ENCODE data around the gene CRACR2B. TPM values are rescaled to one million over a fixed set of nuclear protein-coding genes. Genes with fewer than 3 reads are reported as not detected.

The CRACR2B gene
- total RNA-seq, 1 experiment from 2014 or later = 11.8 TPM

DNA sequence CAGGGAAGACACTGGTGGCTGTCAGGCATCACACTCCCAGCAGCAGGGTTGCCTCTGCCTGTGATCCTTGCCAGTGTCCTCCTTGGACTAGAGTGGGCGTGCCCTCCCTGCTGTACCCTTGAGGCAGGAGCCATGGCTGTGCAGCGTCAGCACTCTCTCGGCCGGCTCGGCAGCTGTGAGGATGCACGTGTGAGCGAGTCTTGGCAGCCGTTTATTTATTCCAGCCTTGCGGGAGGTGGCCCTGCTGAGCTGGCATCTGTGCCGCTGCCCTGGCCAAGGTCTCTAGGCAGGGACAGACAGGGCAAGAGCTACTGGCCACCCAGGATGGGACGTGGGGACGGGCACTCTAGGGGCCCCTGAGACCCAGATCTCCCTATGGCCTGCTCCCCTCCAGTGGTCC lies 48.8 kb downstream of the CRACR2B start:
- Histone ChIP-seq H3K27me3 (ENCODE audit: insufficient read depth, low read length) (no peaks in the 10 kb centered on the region), H3K27ac (ENCODE audit: low read depth, low read length) (no peak overlapping the region), H3K4me3 (replicated peaks in 1 of 2; ENCODE audit: low read depth in 1 of 2, low read length in 2 of 2) (no peak overlapping the region), H4K20me1 (ENCODE audit: insufficient read depth) (no peaks in the 10 kb centered on the region), H3K36me3 (ENCODE audit: control insufficient read depth in 1 of 2, insufficient read depth in 2 of 2, low read length in 2 of 2) (peaks cover 0 to 3% of the 10 kb centered on the region in 2 experiments; a peak in 2 of 4 replicates), H3K9ac (ENCODE audit: low read length) (no peak overlapping the region), H3K9me3 (ENCODE audit: control insufficient read depth in 1 of 2, insufficient read depth in 1 of 2, low read depth in 1 of 2, low read length in 2 of 2) (no peaks in the 10 kb centered on the region), H3K79me2 (ENCODE audit: insufficient read depth, low read length) (no peaks in the 10 kb centered on the region), H3K4me2 (ENCODE audit: low read length) (no peak overlapping the region), H3K9me2 (ENCODE audit: insufficient read depth) (no peaks in the 10 kb centered on the region), H2AFZ (ENCODE audit: low read depth, low read length, poor library complexity, severe bottlenecking) (no peak overlapping the region), H3K4me1 (ENCODE audit: control insufficient read depth in 1 of 2, insufficient read depth in 2 of 2, low read length in 2 of 2) (peaks cover 2 to 24% of the 10 kb centered on the region in 2 experiments; a peak in 3 of 4 replicates)
- CTCF ChIA-PET = no interaction called here
- DNase-seq (ENCODE audit: low read depth, low spot score) = no peak
- no peak for ATAC-seq
- no TSS peak for BruUV-seq (replicated peaks)
- no peak for TF ChIP-seq FOSL1 (IDR thresholded peaks at IDR 0.05; ENCODE audit: low read depth)
- RAD21 ChIA-PET (ENCODE audit: low non-redundant PET in 1 of 2, low total read pairs in 2 of 2, uncharacterized antibody in 2 of 2, unreplicated experiment in 2 of 2) = no interaction called here
- intact Hi-C loops (cut with micrococcal nuclease) = loop anchor here (10.0 kb wide), 1 partner anchor 178 kb away; no protein-coding TSS in a partner anchor
- POLR2A ChIA-PET = no interaction called here

DNA sequence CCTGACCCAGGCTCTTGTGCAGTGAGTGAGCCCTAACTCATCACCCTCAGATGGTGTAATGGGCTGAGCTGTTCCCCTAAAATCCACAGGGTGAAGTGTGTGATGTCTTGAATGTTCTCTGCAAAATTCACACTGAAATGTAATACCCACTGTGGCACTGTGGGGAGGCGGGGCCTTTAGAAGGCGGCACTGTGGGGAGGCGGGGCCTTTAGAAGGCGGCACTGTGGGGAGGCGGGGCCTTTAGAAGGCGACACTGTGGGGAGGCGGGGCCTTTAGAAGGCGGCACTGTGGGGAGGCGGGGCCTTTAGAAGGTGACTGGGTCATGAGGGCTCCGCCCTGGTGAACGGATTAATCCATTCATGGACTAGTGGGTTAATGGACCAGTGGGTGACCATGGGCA lies 49.8 kb downstream of the CRACR2B start:
- Histone ChIP-seq H3K9ac (ENCODE audit: low read length) (no peak overlapping the region), H3K9me2 (ENCODE audit: insufficient read depth) (no peaks in the 10 kb centered on the region), H2AFZ (ENCODE audit: low read depth, low read length, poor library complexity, severe bottlenecking) (no peak overlapping the region), H3K4me3 (replicated peaks in 1 of 2; ENCODE audit: low read depth in 1 of 2, low read length in 2 of 2) (no peak overlapping the region), H3K27ac (ENCODE audit: low read depth, low read length) (no peak overlapping the region; the same call in 1 of the 2 replicates), H3K9me3 (ENCODE audit: control insufficient read depth in 1 of 2, insufficient read depth in 1 of 2, low read depth in 1 of 2, low read length in 2 of 2) (no peaks in the 10 kb centered on the region), H3K4me1 (ENCODE audit: control insufficient read depth in 1 of 2, insufficient read depth in 2 of 2, low read length in 2 of 2) (peaks cover 2 to 14% of the 10 kb centered on the region in 2 experiments; a peak in 2 of 4 replicates), H3K27me3 (ENCODE audit: insufficient read depth, low read length) (no peaks in the 10 kb centered on the region), H4K20me1 (ENCODE audit: insufficient read depth) (no peaks in the 10 kb centered on the region), H3K4me2 (ENCODE audit: low read length) (0 out of 2 replicates have a peak overlapping the region, but pooled peaks have one; percentile 9), H3K79me2 (ENCODE audit: insufficient read depth, low read length) (no peaks in the 10 kb centered on the region), H3K36me3 (ENCODE audit: control insufficient read depth in 1 of 2, insufficient read depth in 2 of 2, low read length in 2 of 2) (peaks cover 0 to 3% of the 10 kb centered on the region in 2 experiments; a peak in 2 of 4 replicates)
- no TSS peak for BruUV-seq (replicated peaks)
- intact Hi-C loops (cut with micrococcal nuclease) = loop anchor here (10.0 kb wide), 1 partner anchor 177 kb away; no protein-coding TSS in a partner anchor
- ChIA-PET CTCF (no interaction called here), POLR2A (no interaction called here), RAD21 (ENCODE audit: low non-redundant PET in 1 of 2, low total read pairs in 2 of 2, uncharacterized antibody in 2 of 2, unreplicated experiment in 2 of 2) (no interaction called here)
- peak; percentile 92 for ATAC-seq
- DNase-seq (ENCODE audit: low read depth, low spot score) = peak; percentile 75
- TF ChIP-seq EGR1 (IDR thresholded peaks at IDR 0.05; ENCODE audit: low read depth) = no peak
- TF ChIP-seq FOSL1 (IDR thresholded peaks at IDR 0.05; ENCODE audit: low read depth) = no peak
- TF ChIP-seq, protein P1, sequence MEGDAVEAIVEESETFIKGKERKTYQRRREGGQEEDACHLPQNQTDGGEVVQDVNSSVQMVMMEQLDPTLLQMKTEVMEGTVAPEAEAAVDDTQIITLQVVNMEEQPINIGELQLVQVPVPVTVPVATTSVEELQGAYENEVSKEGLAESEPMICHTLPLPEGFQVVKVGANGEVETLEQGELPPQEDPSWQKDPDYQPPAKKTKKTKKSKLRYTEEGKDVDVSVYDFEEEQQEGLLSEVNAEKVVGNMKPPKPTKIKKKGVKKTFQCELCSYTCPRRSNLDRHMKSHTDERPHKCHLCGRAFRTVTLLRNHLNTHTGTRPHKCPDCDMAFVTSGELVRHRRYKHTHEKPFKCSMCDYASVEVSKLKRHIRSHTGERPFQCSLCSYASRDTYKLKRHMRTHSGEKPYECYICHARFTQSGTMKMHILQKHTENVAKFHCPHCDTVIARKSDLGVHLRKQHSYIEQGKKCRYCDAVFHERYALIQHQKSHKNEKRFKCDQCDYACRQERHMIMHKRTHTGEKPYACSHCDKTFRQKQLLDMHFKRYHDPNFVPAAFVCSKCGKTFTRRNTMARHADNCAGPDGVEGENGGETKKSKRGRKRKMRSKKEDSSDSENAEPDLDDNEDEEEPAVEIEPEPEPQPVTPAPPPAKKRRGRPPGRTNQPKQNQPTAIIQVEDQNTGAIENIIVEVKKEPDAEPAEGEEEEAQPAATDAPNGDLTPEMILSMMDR (IDR thresholded peaks at IDR 0.05 in 2 of 3, conservative IDR thresholded peaks at IDR 0.05 in 1 of 3; ENCODE audit: borderline replicate concordance in 1 of 3, insufficient read depth in 1 of 3, low read depth in 2 of 3, low read length in 2 of 3) = no peak
- TF ChIP-seq TCF7L2 (IDR thresholded peaks at IDR 0.05; ENCODE audit: borderline replicate concordance, extremely low read depth, insufficient read depth, insufficient read length) = no peak
- TF ChIP-seq ZFX (IDR thresholded peaks at IDR 0.05) = no peak
- TF ChIP-seq EZH2phosphoT487 (IDR thresholded peaks at IDR 0.05; ENCODE audit: borderline replicate concordance) = no peak
- no peak for TF ChIP-seq ZNF274 (IDR thresholded peaks at IDR 0.05; ENCODE audit: low read depth, low read length)
- TF ChIP-seq, protein P2, sequence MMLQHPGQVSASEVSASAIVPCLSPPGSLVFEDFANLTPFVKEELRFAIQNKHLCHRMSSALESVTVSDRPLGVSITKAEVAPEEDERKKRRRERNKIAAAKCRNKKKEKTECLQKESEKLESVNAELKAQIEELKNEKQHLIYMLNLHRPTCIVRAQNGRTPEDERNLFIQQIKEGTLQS (IDR thresholded peaks at IDR 0.05) = no peak
- TF ChIP-seq CBX3 (IDR thresholded peaks at IDR 0.05; ENCODE audit: low read depth) = no peak

Measured in HCT116 (cell line).